ENCODE results near the gene PGR. TPM values are rescaled to one million over a fixed set of nuclear protein-coding genes. Genes with fewer than 3 reads are reported as not detected.

PGR gene
- total RNA-seq, 3 donors from 2014 or later, result 1.8 to 36.0 (median 24.9) TPM

DNA sequence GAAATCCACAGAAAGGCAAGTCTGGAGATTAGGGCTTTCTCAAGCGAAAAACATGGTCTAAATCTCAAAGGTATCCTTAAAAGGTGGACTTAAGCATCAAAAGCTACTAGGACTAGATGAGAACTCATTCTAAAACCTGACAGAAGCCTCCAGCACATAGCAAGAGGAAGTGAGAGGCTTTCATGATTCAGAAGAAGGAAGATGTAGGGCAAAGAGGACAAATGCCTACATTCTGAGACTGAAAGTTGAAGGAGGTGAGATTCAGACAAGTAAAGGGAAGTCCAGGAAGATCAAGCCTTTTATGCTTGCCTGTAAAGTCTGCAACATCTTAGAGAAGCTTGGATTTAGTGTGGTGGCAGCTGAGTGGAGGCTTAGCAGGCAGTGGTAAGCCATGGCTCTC is 98.9 kb downstream of the PGR start:
- H3K27ac ChIP-seq, result no peak overlapping the region
- DNase-seq (ENCODE audit: low spot score in 2 of 2), result no peak
- H3K4me3 ChIP-seq, result no peak overlapping the region
- no peaks in the 10 kb centered on the region for H3K27me3 ChIP-seq
- TF ChIP-seq POLR2A (IDR thresholded peaks at IDR 0.05) (no peak), POLR2AphosphoS5 (IDR thresholded peaks at IDR 0.05) (no peak)
- TF ChIP-seq, protein P1, sequence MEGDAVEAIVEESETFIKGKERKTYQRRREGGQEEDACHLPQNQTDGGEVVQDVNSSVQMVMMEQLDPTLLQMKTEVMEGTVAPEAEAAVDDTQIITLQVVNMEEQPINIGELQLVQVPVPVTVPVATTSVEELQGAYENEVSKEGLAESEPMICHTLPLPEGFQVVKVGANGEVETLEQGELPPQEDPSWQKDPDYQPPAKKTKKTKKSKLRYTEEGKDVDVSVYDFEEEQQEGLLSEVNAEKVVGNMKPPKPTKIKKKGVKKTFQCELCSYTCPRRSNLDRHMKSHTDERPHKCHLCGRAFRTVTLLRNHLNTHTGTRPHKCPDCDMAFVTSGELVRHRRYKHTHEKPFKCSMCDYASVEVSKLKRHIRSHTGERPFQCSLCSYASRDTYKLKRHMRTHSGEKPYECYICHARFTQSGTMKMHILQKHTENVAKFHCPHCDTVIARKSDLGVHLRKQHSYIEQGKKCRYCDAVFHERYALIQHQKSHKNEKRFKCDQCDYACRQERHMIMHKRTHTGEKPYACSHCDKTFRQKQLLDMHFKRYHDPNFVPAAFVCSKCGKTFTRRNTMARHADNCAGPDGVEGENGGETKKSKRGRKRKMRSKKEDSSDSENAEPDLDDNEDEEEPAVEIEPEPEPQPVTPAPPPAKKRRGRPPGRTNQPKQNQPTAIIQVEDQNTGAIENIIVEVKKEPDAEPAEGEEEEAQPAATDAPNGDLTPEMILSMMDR (IDR thresholded peaks at IDR 0.05), result no peak
- H3K4me1 ChIP-seq, result no peaks in the 10 kb centered on the region
- intact Hi-C loops (cut with DNase I; ENCODE audit: low total_unique reads), result no loop called here
- H3K36me3 ChIP-seq, result no peaks in the 10 kb centered on the region
- no peaks in the 10 kb centered on the region for H3K9me3 ChIP-seq

DNA sequence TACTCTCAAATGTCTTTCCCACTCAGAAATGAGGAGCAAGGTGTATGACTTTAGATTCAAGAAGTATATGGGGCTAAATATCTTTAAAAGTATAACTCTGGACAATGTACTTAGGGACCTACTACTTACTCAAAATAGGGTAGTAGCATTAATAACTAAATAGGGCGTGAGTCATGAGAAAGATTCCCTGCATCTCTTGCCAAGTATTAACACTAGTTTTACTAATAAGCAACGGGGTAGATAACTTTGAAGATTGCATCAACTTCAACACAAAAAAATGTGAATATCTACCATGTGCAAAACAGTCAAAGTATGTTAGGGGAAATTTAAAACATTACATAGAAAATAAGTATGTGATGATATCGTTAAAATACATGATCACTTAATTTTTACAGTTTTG is 99.6 kb downstream of the PGR start:
- no peak for TF ChIP-seq POLR2A (IDR thresholded peaks at IDR 0.05)
- no peak for TF ChIP-seq POLR2AphosphoS5 (IDR thresholded peaks at IDR 0.05)
- TF ChIP-seq, protein P1 (IDR thresholded peaks at IDR 0.05), result no peak

DNA sequence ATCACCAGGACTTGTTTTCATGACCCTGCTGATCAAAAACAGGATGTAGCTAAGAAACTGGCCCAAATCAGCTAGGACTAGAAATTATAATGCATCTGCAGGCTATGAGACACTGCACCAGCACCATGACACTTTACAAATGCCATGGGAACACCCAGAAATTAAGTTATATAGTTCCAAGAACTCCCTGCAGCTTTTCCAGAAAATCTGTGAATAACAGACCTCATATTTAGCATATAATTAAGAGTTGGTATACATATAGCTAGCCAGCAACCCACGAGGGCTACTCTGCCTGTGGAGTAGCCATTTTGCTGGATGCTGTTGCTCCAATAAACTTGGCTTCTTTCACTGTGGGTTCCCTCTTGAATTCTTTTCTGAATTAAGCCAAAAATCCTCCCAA is 101.0 kb downstream of the PGR start:
- H3K27ac ChIP-seq, result no peak overlapping the region
- TF ChIP-seq, protein P1 (IDR thresholded peaks at IDR 0.05), result no peak
- no peak for TF ChIP-seq POLR2AphosphoS5 (IDR thresholded peaks at IDR 0.05)
- TF ChIP-seq POLR2A (IDR thresholded peaks at IDR 0.05), result no peak
- no peak for DNase-seq (ENCODE audit: low spot score in 2 of 2)
- no peak overlapping the region for H3K4me3 ChIP-seq
- no peaks in the 10 kb centered on the region for H3K27me3 ChIP-seq
- H3K9me3 ChIP-seq, result no peaks in the 10 kb centered on the region
- no peaks in the 10 kb centered on the region for H3K36me3 ChIP-seq
- no peaks in the 10 kb centered on the region for H3K4me1 ChIP-seq
- intact Hi-C loops (cut with DNase I; ENCODE audit: low total_unique reads), result no loop called here

More for the DNA sequence above, 99.6 kb downstream of the PGR start:
- no peaks in the 10 kb centered on the region for H3K36me3 ChIP-seq
- H3K9me3 ChIP-seq, result no peaks in the 10 kb centered on the region
- H3K4me1 ChIP-seq, result no peaks in the 10 kb centered on the region
- no peak overlapping the region for H3K4me3 ChIP-seq
- H3K27ac ChIP-seq, result no peak overlapping the region
- no peak for DNase-seq (ENCODE audit: low spot score in 2 of 2)
- intact Hi-C loops (cut with DNase I; ENCODE audit: low total_unique reads), result no loop called here
- no peaks in the 10 kb centered on the region for H3K27me3 ChIP-seq

GRCh38 chr11:101022256-101022655 is 107.4 kb downstream of the PGR start:
- intact Hi-C loops (cut with DNase I; ENCODE audit: low total_unique reads), result no loop called here
- TF ChIP-seq, protein P1 (IDR thresholded peaks at IDR 0.05), result no peak
- no peak for TF ChIP-seq POLR2AphosphoS5 (IDR thresholded peaks at IDR 0.05)
- TF ChIP-seq POLR2A (IDR thresholded peaks at IDR 0.05), result no peak
- no peaks in the 10 kb centered on the region for H3K9me3 ChIP-seq

GRCh38 chr11:101019870-101020269 is 109.7 kb downstream of the PGR start:
- no peaks in the 10 kb centered on the region for H3K36me3 ChIP-seq
- no peak for DNase-seq (ENCODE audit: low spot score in 2 of 2)
- no peaks in the 10 kb centered on the region for H3K27me3 ChIP-seq
- H3K27ac ChIP-seq, result no peak overlapping the region
- no peak for TF ChIP-seq POLR2A (IDR thresholded peaks at IDR 0.05)
- TF ChIP-seq POLR2AphosphoS5 (IDR thresholded peaks at IDR 0.05), result no peak
- TF ChIP-seq, protein P1 (IDR thresholded peaks at IDR 0.05), result no peak
- intact Hi-C loops (cut with DNase I; ENCODE audit: low total_unique reads), result no loop called here
- no peaks in the 10 kb centered on the region for H3K9me3 ChIP-seq
- H3K4me3 ChIP-seq, result no peak overlapping the region
- no peaks in the 10 kb centered on the region for H3K4me1 ChIP-seq

More at GRCh38 chr11:101022256-101022655, 107.4 kb downstream of the PGR start:
- no peak for DNase-seq (ENCODE audit: low spot score in 2 of 2)
- H3K27ac ChIP-seq, result no peak overlapping the region
- H3K27me3 ChIP-seq, result no peaks in the 10 kb centered on the region
- no peaks in the 10 kb centered on the region for H3K36me3 ChIP-seq
- H3K4me1 ChIP-seq, result no peaks in the 10 kb centered on the region
- H3K4me3 ChIP-seq, result no peak overlapping the region
